Astrocyte (in vitro differentiated cells and primary cell): ENCODE results near the gene PLPPR5. TPM values are rescaled to one million over a fixed set of nuclear protein-coding genes. Genes with fewer than 3 reads are reported as not detected.

Experiments used
- DNase-seq: peaks from one replicate; pipeline ENCODE4 v3.0.0-alpha.2; 2010; ENCODE audit warnings: low read depth
- FAIRE-seq: peaks from 2 replicates; lab custom pipeline; 2011; peaks lifted over from hg19 to GRCh38; lab: Jason Lieb, UNC
- H2AFZ ChIP-seq: 2 replicates; pipeline ENCODE4 v1.6.0; 2012; ENCODE audit warnings: low read depth, low read length, inconsistent platforms
- H3K27ac ChIP-seq: 2 replicates; pipeline ENCODE4 v1.5.1; 2011; ENCODE audit warnings: low read depth, low read length, inconsistent platforms
- H3K27me3 ChIP-seq: 2 replicates; pipeline ENCODE4 v1.6.0; 2011; ENCODE audit warnings: low read length, inconsistent platforms; ENCODE audit not compliant: insufficient read depth
- H3K36me3 ChIP-seq: 2 replicates; pipeline ENCODE4 v1.5.1; 2011; ENCODE audit warnings: low read length, inconsistent platforms; ENCODE audit not compliant: insufficient read depth
- H3K4me1 ChIP-seq: 2 replicates; pipeline ENCODE4 v1.5.1; 2011; ENCODE audit warnings: low read length, inconsistent platforms; ENCODE audit not compliant: insufficient read depth
- H3K4me2 ChIP-seq: 2 replicates; pipeline ENCODE4 v1.6.0; 2012; ENCODE audit warnings: low read length, inconsistent platforms
- H3K4me3 ChIP-seq: 2 replicates; pipeline ENCODE4 v1.5.1; 2011; ENCODE audit warnings: low read depth, mild to moderate bottlenecking, low read length, inconsistent platforms; ENCODE audit not compliant: insufficient read depth
- H3K79me2 ChIP-seq: 2 replicates; pipeline ENCODE4 v1.6.0; 2012; ENCODE audit warnings: mild to moderate bottlenecking, low read length, inconsistent platforms; ENCODE audit not compliant: insufficient read depth
- H3K9ac ChIP-seq: 2 replicates; pipeline ENCODE4 v1.6.0; 2012; ENCODE audit warnings: mild to moderate bottlenecking, low read length, inconsistent platforms
- H3K9me3 ChIP-seq: 2 replicates; pipeline ENCODE4 v1.5.1; 2012; ENCODE audit warnings: low read depth, mild to moderate bottlenecking, low read length, inconsistent platforms; ENCODE audit not compliant: insufficient read depth
- H4K20me1 ChIP-seq: 2 replicates; pipeline ENCODE4 v1.6.0; 2012; ENCODE audit warnings: low read length, inconsistent platforms; ENCODE audit not compliant: insufficient read depth
- H3K27ac Mint-ChIP-seq: one replicate; pipeline ENCODE4 v1.8.0; 2021; ENCODE audit warnings: mild to moderate bottlenecking, mixed read lengths; ENCODE audit not compliant: unreplicated experiment
- H3K27me3 Mint-ChIP-seq: one replicate; pipeline ENCODE4 v1.8.0; 2021; ENCODE audit warnings: low read depth, mixed read lengths; ENCODE audit not compliant: unreplicated experiment
- H3K36me3 Mint-ChIP-seq: one replicate; pipeline ENCODE4 v1.8.0; 2021; ENCODE audit warnings: low read depth, mixed read lengths; ENCODE audit not compliant: unreplicated experiment
- H3K4me1 Mint-ChIP-seq: one replicate; pipeline ENCODE4 v1.8.0; 2021; ENCODE audit warnings: low read depth, mixed read lengths; ENCODE audit not compliant: unreplicated experiment
- H3K4me3 Mint-ChIP-seq: one replicate; pipeline ENCODE4 v1.8.0; 2021; ENCODE audit warnings: mild to moderate bottlenecking, moderate library complexity, mixed read lengths; ENCODE audit not compliant: unreplicated experiment
- H3K9me3 Mint-ChIP-seq: one replicate; pipeline ENCODE4 v1.8.0; 2021; ENCODE audit warnings: mild to moderate bottlenecking, mixed read lengths; ENCODE audit not compliant: unreplicated experiment
- CTCF ChIP-seq: IDR thresholded peaks from 2 replicates; pipeline ENCODE4 v1.5.1; 2011; ENCODE audit warnings: low read depth, mild to moderate bottlenecking, inconsistent platforms, low read length, moderate library complexity; ENCODE audit not compliant: insufficient read depth
- EZH2 ChIP-seq: IDR thresholded peaks from 2 replicates; pipeline ENCODE4 v1.6.1; 2012; ENCODE audit warnings: mild to moderate bottlenecking, low read length, inconsistent platforms; ENCODE audit not compliant: insufficient read depth
- total RNA-seq: library from RNA; stranded (reverse); gene quantifications from 2 replicates; pipeline ENCODE4 v1.2.1, GENCODE V29; 2021

Gene PLPPR5
- total RNA-seq, 1 donor from 2014 or later, result 0.09 TPM

DNA sequence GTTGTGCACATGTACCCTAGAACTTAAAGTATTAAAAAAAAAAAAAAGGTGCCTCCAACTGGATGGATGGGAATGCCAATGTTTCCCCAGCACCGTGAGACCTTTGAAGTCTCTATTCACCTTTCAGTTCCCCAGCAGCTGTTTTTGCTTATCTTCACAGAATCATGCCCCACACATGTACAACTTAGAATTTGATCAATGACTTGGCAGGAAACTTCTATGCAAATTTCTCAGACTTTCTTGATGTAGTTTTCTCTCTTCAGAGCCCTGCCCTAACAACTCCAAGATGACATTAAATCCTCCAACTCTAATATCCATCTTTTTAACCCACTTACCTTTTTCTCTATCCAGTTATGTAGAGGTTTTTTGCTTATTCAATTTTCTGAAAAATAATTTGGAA is 144.3 kb downstream of the PLPPR5 start:
- Histone ChIP-seq H3K9me3 (no peaks in the 10 kb centered on the region), H3K4me2 (no peak overlapping the region), H2AFZ (no peak overlapping the region), H3K4me3 (no peak overlapping the region), H3K36me3 (no peaks in the 10 kb centered on the region), H3K79me2 (no peaks in the 10 kb centered on the region), H3K27ac (no peak overlapping the region), H4K20me1 (no peaks in the 10 kb centered on the region), H3K27me3 (no peaks in the 10 kb centered on the region), H3K4me1 (no peaks in the 10 kb centered on the region), H3K9ac (no peak overlapping the region)
- TF ChIP-seq CTCF, result no peak
- no peak for TF ChIP-seq EZH2
- Mint-ChIP-seq H3K9me3 (peaks cover under 1% of the 10 kb centered on the region), H3K27me3 (no peaks in the 10 kb centered on the region), H3K4me1 (no peaks in the 10 kb centered on the region), H3K27ac (no peak overlapping the region), H3K36me3 (no peaks in the 10 kb centered on the region), H3K4me3 (no peak overlapping the region)
- FAIRE-seq, result no peak
- DNase-seq, result no peak

- no peak for TF ChIP-seq CTCF
- no peak for TF ChIP-seq EZH2
- H3K27me3 Mint-ChIP-seq, result no peaks in the 10 kb centered on the region
- no peak overlapping the region for H3K4me3 Mint-ChIP-seq
- H3K36me3 Mint-ChIP-seq, result no peaks in the 10 kb centered on the region
- H4K20me1 ChIP-seq, result no peaks in the 10 kb centered on the region
- H3K4me2 ChIP-seq, result no peak overlapping the region
- no peak overlapping the region for H3K9ac ChIP-seq
- H3K9me3 ChIP-seq, result no peaks in the 10 kb centered on the region
- no peaks in the 10 kb centered on the region for H3K9me3 Mint-ChIP-seq
- H2AFZ ChIP-seq, result no peak overlapping the region
- H3K4me3 ChIP-seq, result no peak overlapping the region
- no peak overlapping the region for H3K27ac Mint-ChIP-seq
- H3K27ac ChIP-seq, result no peak overlapping the region
- H3K36me3 ChIP-seq, result no peaks in the 10 kb centered on the region
- no peaks in the 10 kb centered on the region for H3K79me2 ChIP-seq
- H3K27me3 ChIP-seq, result no peaks in the 10 kb centered on the region
- no peaks in the 10 kb centered on the region for H3K4me1 Mint-ChIP-seq
- FAIRE-seq, result no peak
- H3K4me1 ChIP-seq, result no peaks in the 10 kb centered on the region
- DNase-seq, result no peak
These were observed 150.5 kb downstream of the PLPPR5 start for GRCh38 chr1:98854137-98854536.

DNA sequence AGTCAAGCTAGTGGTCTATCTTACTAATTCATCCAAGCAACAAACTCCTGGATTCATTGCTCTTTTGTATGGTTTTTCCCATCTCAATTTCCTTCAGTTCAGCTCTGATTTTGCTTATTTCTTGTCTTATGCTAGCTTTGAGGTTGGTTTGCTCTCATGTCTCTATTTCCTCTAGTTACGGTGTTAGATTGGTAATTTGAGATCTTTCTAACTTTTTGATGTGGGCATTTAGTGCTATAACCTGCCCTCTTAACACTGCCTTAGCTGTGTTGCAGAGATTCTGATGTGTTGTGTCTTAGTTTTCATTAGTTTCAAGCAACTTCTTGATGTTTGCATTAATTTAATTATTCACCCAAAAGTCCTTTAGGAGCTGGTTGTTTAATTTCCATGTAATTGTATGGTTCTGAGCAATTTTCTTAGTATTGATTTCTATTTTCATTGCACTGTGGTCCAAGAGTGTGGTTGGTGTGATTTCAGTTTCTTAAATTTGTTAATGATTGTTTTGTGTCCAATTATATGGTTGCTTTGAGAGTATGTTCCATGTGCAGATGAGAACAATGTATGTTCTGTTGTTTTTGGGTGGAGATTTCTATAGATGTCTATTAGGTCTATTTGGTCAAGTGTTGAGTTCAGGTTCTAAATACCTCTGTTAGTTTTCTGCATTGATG is 154.6 kb downstream of the PLPPR5 start:
- Histone ChIP-seq H3K27me3 (no peaks in the 10 kb centered on the region), H3K4me2 (no peak overlapping the region), H3K4me3 (no peak overlapping the region), H4K20me1 (no peaks in the 10 kb centered on the region), H3K9ac (no peak overlapping the region), H3K4me1 (no peaks in the 10 kb centered on the region), H2AFZ (no peak overlapping the region), H3K79me2 (no peaks in the 10 kb centered on the region), H3K36me3 (no peaks in the 10 kb centered on the region), H3K27ac (no peak overlapping the region), H3K9me3 (no peaks in the 10 kb centered on the region)
- Mint-ChIP-seq H3K36me3 (no peaks in the 10 kb centered on the region), H3K27me3 (no peaks in the 10 kb centered on the region), H3K9me3 (no peaks in the 10 kb centered on the region), H3K27ac (no peak overlapping the region), H3K4me3 (no peak overlapping the region), H3K4me1 (no peaks in the 10 kb centered on the region)
- TF ChIP-seq EZH2 (no peak), CTCF (no peak)
- no peak for FAIRE-seq
- DNase-seq, result no peak
